Neural cell (in vitro differentiated cells): ENCODE data around the gene FARP1. TPM values are rescaled to one million over a fixed set of nuclear protein-coding genes. Genes with fewer than 3 reads are reported as not detected.

Experiments
- H2AFZ ChIP-seq: fragments of 200-600, 300-800 bp; sonication (generic), shearing (Covaris generic); 2 replicates; pipeline ENCODE4 v1.6.0; 2014; ENCODE audit warnings: low read depth, mild to moderate bottlenecking, antibody characterized with exemption, low read length, moderate library complexity
- H3F3A ChIP-seq: fragments of 200-600 bp; shearing (Covaris generic); 2 replicates; pipeline ENCODE4 v1.6.1; 2016; ENCODE audit warnings: mild to moderate bottlenecking, moderate library complexity, mixed read lengths, antibody characterized with exemption, low read length; ENCODE audit not compliant: insufficient read depth, poor library complexity, severe bottlenecking
- H3K27ac ChIP-seq: fragments of 200-600, 300-800 bp; sonication (generic), shearing (Covaris generic); 2 replicates; pipeline ENCODE4 v1.5.1; 2014; ENCODE audit warnings: mild to moderate bottlenecking, low read length, moderate library complexity
- H3K27me3 ChIP-seq: fragments of 300-800, 200-600 bp; sonication (generic), shearing (Covaris generic); 2 replicates; pipeline ENCODE4 v1.6.0; 2014; ENCODE audit warnings: mild to moderate bottlenecking, low read depth, low read length, moderate library complexity; ENCODE audit not compliant: insufficient read depth
- H3K36me3 ChIP-seq: fragments of 300-800, 200-600 bp; sonication (generic), shearing (Covaris generic); 2 replicates; pipeline ENCODE4 v1.5.1; 2014; ENCODE audit warnings: mild to moderate bottlenecking, antibody characterized with exemption, low read length, moderate library complexity; ENCODE audit not compliant: insufficient read depth
- H3K4me2 ChIP-seq: fragments of 300-800, 200-600 bp; sonication (generic), shearing (Covaris generic); 2 replicates; pipeline ENCODE4 v1.6.0; 2014; ENCODE audit warnings: mild to moderate bottlenecking, low read length
- H3K4me3 ChIP-seq: fragments of 300-800, 200-600 bp; sonication (generic), shearing (Covaris generic); 2 replicates; pipeline ENCODE4 v1.5.1; 2014; ENCODE audit warnings: mild to moderate bottlenecking, low read length, moderate library complexity
- H3K79me2 ChIP-seq: fragments of 200-600 bp; shearing (Covaris generic); replicated peaks from 2 replicates; pipeline ENCODE4 v1.6.0; 2014; ENCODE audit warnings: mild to moderate bottlenecking, low read length, moderate library complexity; ENCODE audit not compliant: insufficient read depth
- H3K9ac ChIP-seq: fragments of 300-800, 200-600 bp; sonication (generic), shearing (Covaris generic); 2 replicates; pipeline ENCODE4 v1.6.1; 2016; ENCODE audit warnings: mild to moderate bottlenecking, low read length, mixed read lengths
- H3K9me2 ChIP-seq: fragments of 200-600 bp; shearing (Covaris generic); 2 replicates; pipeline ENCODE4 v1.6.1; 2016; ENCODE audit warnings: mild to moderate bottlenecking, low read length, mixed read lengths; ENCODE audit not compliant: insufficient read depth
- H3K9me3 ChIP-seq: fragments of 200-600, 300-800 bp; sonication (generic), shearing (Covaris generic); 2 replicates; pipeline ENCODE4 v1.6.1; 2016; ENCODE audit warnings: mild to moderate bottlenecking, mixed run types, low read length, moderate library complexity, mixed read lengths
- H4K20me1 ChIP-seq: fragments of 200-600 bp; shearing (Covaris generic); 2 replicates; pipeline ENCODE4 v1.6.1; 2016; ENCODE audit warnings: mild to moderate bottlenecking, mixed run types; ENCODE audit not compliant: insufficient read depth
- CTCF ChIP-seq: fragments of 450-650 bp; IDR thresholded peaks from 2 replicates; pipeline ENCODE4 v1.5.1; 2014; ENCODE audit warnings: antibody characterized with exemption, mild to moderate bottlenecking, moderate library complexity; ENCODE audit not compliant: poor library complexity, severe bottlenecking
- EP300 ChIP-seq: fragments of 450-650 bp; conservative IDR thresholded peaks from 2 replicates; pipeline ENCODE4 v1.6.1; 2014; ENCODE audit warnings: antibody characterized with exemption, mild to moderate bottlenecking, moderate library complexity; ENCODE audit not compliant: poor library complexity, severe bottlenecking
- EZH2 ChIP-seq: fragments of 200-600, 300-800 bp; shearing (Covaris generic), sonication (generic); IDR thresholded peaks from 2 replicates; pipeline ENCODE4 v1.6.1; 2014; ENCODE audit warnings: antibody characterized with exemption, low read length, borderline replicate concordance, mild to moderate bottlenecking; ENCODE audit not compliant: insufficient read depth, poor library complexity, severe bottlenecking
- MXI1 ChIP-seq: fragments of 450-650 bp; conservative IDR thresholded peaks from 2 replicates; pipeline ENCODE4 v1.6.1; 2014; ENCODE audit warnings: antibody characterized with exemption, mild to moderate bottlenecking; ENCODE audit not compliant: poor library complexity, severe bottlenecking
- POLR2AphosphoS5 ChIP-seq: IDR thresholded peaks from 2 replicates; pipeline ENCODE4 v1.6.1; 2012
- RAD21 ChIP-seq: fragments of 450-650 bp; conservative IDR thresholded peaks from 2 replicates; pipeline ENCODE4 v1.6.1; 2014; ENCODE audit warnings: antibody characterized with exemption, mild to moderate bottlenecking, moderate library complexity
- REST ChIP-seq: IDR thresholded peaks from 2 replicates; pipeline ENCODE4 v1.6.1; 2012; ENCODE audit warnings: borderline replicate concordance
- SMC3 ChIP-seq: fragments of 450-650 bp; conservative IDR thresholded peaks from 2 replicates; pipeline ENCODE4 v1.6.1; 2014; ENCODE audit warnings: antibody characterized with exemption, mild to moderate bottlenecking, moderate library complexity; ENCODE audit not compliant: poor library complexity
- TAF1 ChIP-seq: IDR thresholded peaks from 2 replicates; pipeline ENCODE4 v1.6.1; 2012; ENCODE audit warnings: low read depth
- polyA plus RNA-seq: library from polyadenylated mRNA; depleted of rRNA; stranded (reverse); fragments of >200 nt; gene quantifications from 2 replicates; pipeline ENCODE4 v1.2.3, GENCODE V29; 2014

FARP1 gene
- polyA plus RNA-seq, 1 donor from 2014 or later, result 19.7 TPM

GRCh38 chr13:98190889-98191444 is 48.1 kb downstream of the FARP1 start:
- Histone ChIP-seq H4K20me1 (no peaks in the 10 kb centered on the region), H3F3A (no peaks in the 10 kb centered on the region), H2AFZ (no peak overlapping the region), H3K4me2 (no peak overlapping the region), H3K4me3 (no peak overlapping the region), H3K36me3 (no peaks in the 10 kb centered on the region), H3K9me2 (no peaks in the 10 kb centered on the region), H3K9ac (no peak overlapping the region), H3K27ac (no peak overlapping the region), H3K79me2 (peaks cover 48% of the 10 kb centered on the region), H3K27me3 (no peaks in the 10 kb centered on the region), H3K9me3 (no peaks in the 10 kb centered on the region)
- TF ChIP-seq SMC3, result no peak
- no peak for TF ChIP-seq CTCF
- TF ChIP-seq POLR2AphosphoS5, result no peak
- no peak for TF ChIP-seq REST
- no peak for TF ChIP-seq MXI1
- no peak for TF ChIP-seq RAD21

- H2AFZ ChIP-seq, result no peak overlapping the region
- H3K27me3 ChIP-seq, result no peaks in the 10 kb centered on the region
- no peak overlapping the region for H3K4me2 ChIP-seq
- peaks cover 59% of the 10 kb centered on the region for H3K79me2 ChIP-seq
- H3K9me3 ChIP-seq, result no peaks in the 10 kb centered on the region
- no peak for TF ChIP-seq CTCF
- no peak for TF ChIP-seq REST
- no peak for TF ChIP-seq EZH2
- TF ChIP-seq SMC3, result no peak
- TF ChIP-seq EP300, result no peak
- TF ChIP-seq MXI1, result no peak
- TF ChIP-seq POLR2AphosphoS5, result no peak
- no peak for TF ChIP-seq RAD21
- no peak for TF ChIP-seq TAF1
- no peak overlapping the region for H3K4me3 ChIP-seq
- no peaks in the 10 kb centered on the region for H3K36me3 ChIP-seq
- H3K9me2 ChIP-seq, result no peaks in the 10 kb centered on the region
- no peak overlapping the region for H3K27ac ChIP-seq
- no peaks in the 10 kb centered on the region for H3F3A ChIP-seq
- no peaks in the 10 kb centered on the region for H4K20me1 ChIP-seq
- no peak overlapping the region for H3K9ac ChIP-seq
Observed at GRCh38 chr13:98192008-98192407, 49.1 kb downstream of the FARP1 start.
